ENCODE data around the gene SORL1-AS1.

The SORL1-AS1 gene

GRCh38 chr11:121473064-121473777, 20.5 kb upstream of the SORL1-AS1 start:
- peaks cover 36% of the 10 kb centered on the region for H3K4me1 ChIP-seq (ENCODE audit: control insufficient read depth, insufficient read depth, low read length, poor library complexity, severe bottlenecking)
- H3K36me3 Mint-ChIP-seq = peaks cover 48% of the 10 kb centered on the region

GRCh38 chr11:121472312-121472711, 19.5 kb upstream of the SORL1-AS1 start:
- H3K4me1 ChIP-seq (ENCODE audit: control insufficient read depth, insufficient read depth, low read length, poor library complexity, severe bottlenecking) = peaks cover 45% of the 10 kb centered on the region
- Mint-ChIP-seq H3K27ac (peak overlapping the region in 2 of 3 donors; percentile 76 to 78), H3K4me3 (no peak overlapping the region), H3K36me3 (peaks cover 42% of the 10 kb centered on the region), H3K27me3 (no peaks in the 10 kb centered on the region), H3K9me3 (no peaks in the 10 kb centered on the region), H3K4me1 (peaks cover 11 to 92% (median 63%) of the 10 kb centered on the region in 4 donors)
- no peaks in the 10 kb centered on the region for H3K9me3 ChIP-seq (ENCODE audit: control insufficient read depth in 2 of 2, low read length in 2 of 2)
- ATAC-seq (ENCODE audit: low read depth in 2 of 2) = no peak
- peaks cover 72% of the 10 kb centered on the region for H3K36me3 ChIP-seq (ENCODE audit: control insufficient read depth, insufficient read depth, low read length)
- DNase-seq = no peak
- H3K4me3 ChIP-seq (ENCODE audit: low read depth, low read length) = peak overlapping the region; percentile 3
- H3K27me3 ChIP-seq (ENCODE audit: control insufficient read depth, insufficient read depth, low read length) = no peaks in the 10 kb centered on the region
- no peak overlapping the region for H3K27ac ChIP-seq (ENCODE audit: insufficient read depth, low read length, poor library complexity, severe bottlenecking)

More at GRCh38 chr11:121473064-121473777, 20.5 kb upstream of the SORL1-AS1 start:
- Histone ChIP-seq H3K4me3 (ENCODE audit: low read depth, low read length) (no peak overlapping the region), H3K36me3 (ENCODE audit: control insufficient read depth, insufficient read depth, low read length) (peaks cover 77% of the 10 kb centered on the region), H3K27ac (ENCODE audit: insufficient read depth, low read length, poor library complexity, severe bottlenecking) (no peak overlapping the region), H3K9me3 (ENCODE audit: control insufficient read depth in 2 of 2, low read length in 2 of 2) (no peaks in the 10 kb centered on the region), H3K27me3 (ENCODE audit: control insufficient read depth, insufficient read depth, low read length) (no peaks in the 10 kb centered on the region)
- H3K4me3 Mint-ChIP-seq = peak overlapping the region in 1 of 4 donors; percentile 13
- H3K4me1 Mint-ChIP-seq = peaks cover 11 to 88% (median 60%) of the 10 kb centered on the region in 4 donors
- ATAC-seq (ENCODE audit: low read depth in 2 of 2) (no peak), DNase-seq (no peak)
- no peaks in the 10 kb centered on the region for H3K27me3 Mint-ChIP-seq
- H3K9me3 Mint-ChIP-seq = no peaks in the 10 kb centered on the region
- H3K27ac Mint-ChIP-seq = peak overlapping the region in 2 of 3 donors; percentile 41 to 78

- Mint-ChIP-seq H3K9me3 (no peaks in the 10 kb centered on the region), H3K4me1 (peaks cover 13 to 92% (median 65%) of the 10 kb centered on the region in 4 donors), H3K4me3 (peak overlapping the region in 3 of 4 donors; percentile 48 to 61 (median 59)), H3K27ac (peak overlapping the region; percentile 78 to 80 (median 80)), H3K36me3 (peaks cover 44% of the 10 kb centered on the region), H3K27me3 (no peaks in the 10 kb centered on the region)
- Histone ChIP-seq H3K9me3 (ENCODE audit: control insufficient read depth in 2 of 2, low read length in 2 of 2) (no peaks in the 10 kb centered on the region), H3K27ac (ENCODE audit: insufficient read depth, low read length, poor library complexity, severe bottlenecking) (no peak overlapping the region), H3K4me3 (ENCODE audit: low read depth, low read length) (no peak overlapping the region), H3K4me1 (ENCODE audit: control insufficient read depth, insufficient read depth, low read length, poor library complexity, severe bottlenecking) (peaks cover 52% of the 10 kb centered on the region), H3K36me3 (ENCODE audit: control insufficient read depth, insufficient read depth, low read length) (peaks cover 65% of the 10 kb centered on the region), H3K27me3 (ENCODE audit: control insufficient read depth, insufficient read depth, low read length) (no peaks in the 10 kb centered on the region)
- no peak for ATAC-seq (ENCODE audit: low read depth in 2 of 2)
- DNase-seq = no peak
These were observed 18.4 kb upstream of the SORL1-AS1 start for GRCh38 chr11:121471167-121471566.

GRCh38 chr11:121469910-121470309, 17.1 kb upstream of the SORL1-AS1 start:
- H3K27me3 Mint-ChIP-seq = no peaks in the 10 kb centered on the region
- H3K4me3 Mint-ChIP-seq = peak overlapping the region in 3 of 4 donors; percentile 19 to 88 (median 54)
- H3K9me3 Mint-ChIP-seq = no peaks in the 10 kb centered on the region
- DNase-seq (no peak), ATAC-seq (ENCODE audit: low read depth in 2 of 2) (no peak)
- Histone ChIP-seq H3K9me3 (ENCODE audit: control insufficient read depth in 2 of 2, low read length in 2 of 2) (no peaks in the 10 kb centered on the region), H3K4me1 (ENCODE audit: control insufficient read depth, insufficient read depth, low read length, poor library complexity, severe bottlenecking) (peaks cover 55% of the 10 kb centered on the region), H3K27ac (ENCODE audit: insufficient read depth, low read length, poor library complexity, severe bottlenecking) (peak overlapping the region; percentile 5), H3K36me3 (ENCODE audit: control insufficient read depth, insufficient read depth, low read length) (peaks cover 53% of the 10 kb centered on the region), H3K4me3 (ENCODE audit: low read depth, low read length) (no peak overlapping the region), H3K27me3 (ENCODE audit: control insufficient read depth, insufficient read depth, low read length) (no peaks in the 10 kb centered on the region)
- peaks cover 17 to 92% (median 64%) of the 10 kb centered on the region in 4 donors for H3K4me1 Mint-ChIP-seq
- H3K27ac Mint-ChIP-seq = peak overlapping the region in 2 of 3 donors; percentile 43 to 93
- H3K36me3 Mint-ChIP-seq = peaks cover 39% of the 10 kb centered on the region

GRCh38 chr11:121467965-121468364, 15.2 kb upstream of the SORL1-AS1 start:
- Histone ChIP-seq H3K27ac (ENCODE audit: insufficient read depth, low read length, poor library complexity, severe bottlenecking) (peak overlapping the region; percentile 68), H3K4me1 (ENCODE audit: control insufficient read depth, insufficient read depth, low read length, poor library complexity, severe bottlenecking) (peaks cover 69% of the 10 kb centered on the region), H3K27me3 (ENCODE audit: control insufficient read depth, insufficient read depth, low read length) (no peaks in the 10 kb centered on the region), H3K4me3 (ENCODE audit: low read depth, low read length) (peak overlapping the region; percentile 56), H3K36me3 (ENCODE audit: control insufficient read depth, insufficient read depth, low read length) (peaks cover 36% of the 10 kb centered on the region), H3K9me3 (ENCODE audit: control insufficient read depth in 2 of 2, low read length in 2 of 2) (no peaks in the 10 kb centered on the region)
- Mint-ChIP-seq H3K27me3 (no peaks in the 10 kb centered on the region), H3K27ac (peak overlapping the region; percentile 75 to 93 (median 90)), H3K36me3 (peaks cover 27% of the 10 kb centered on the region), H3K9me3 (no peaks in the 10 kb centered on the region), H3K4me3 (peak overlapping the region; percentile 79 to 99 (median 88)), H3K4me1 (peaks cover 35 to 96% (median 71%) of the 10 kb centered on the region in 4 donors)
- ATAC-seq (ENCODE audit: low read depth in 2 of 2) (peak; percentile 50 to 52), DNase-seq (peak; percentile 52 to 82 (median 56))

- H3K36me3 Mint-ChIP-seq = peaks cover 25% of the 10 kb centered on the region
- Histone ChIP-seq H3K4me1 (ENCODE audit: control insufficient read depth, insufficient read depth, low read length, poor library complexity, severe bottlenecking) (peaks cover 74% of the 10 kb centered on the region), H3K27me3 (ENCODE audit: control insufficient read depth, insufficient read depth, low read length) (no peaks in the 10 kb centered on the region), H3K27ac (ENCODE audit: insufficient read depth, low read length, poor library complexity, severe bottlenecking) (peak overlapping the region; percentile 68), H3K36me3 (ENCODE audit: control insufficient read depth, insufficient read depth, low read length) (peaks cover 33% of the 10 kb centered on the region), H3K9me3 (ENCODE audit: control insufficient read depth in 2 of 2, low read length in 2 of 2) (no peaks in the 10 kb centered on the region), H3K4me3 (ENCODE audit: low read depth, low read length) (peak overlapping the region; percentile 56)
- H3K27ac Mint-ChIP-seq = peak overlapping the region; percentile 90 to 99 (median 93)
- ATAC-seq (ENCODE audit: low read depth in 2 of 2) (no peak), DNase-seq (no peak)
- no peaks in the 10 kb centered on the region for H3K9me3 Mint-ChIP-seq
- H3K4me1 Mint-ChIP-seq = peaks cover 36 to 96% (median 73%) of the 10 kb centered on the region in 4 donors
- no peaks in the 10 kb centered on the region for H3K27me3 Mint-ChIP-seq
- H3K4me3 Mint-ChIP-seq = peak overlapping the region; percentile 79 to 99 (median 88)
These were observed 14.7 kb upstream of the SORL1-AS1 start for GRCh38 chr11:121467471-121467870.

GRCh38 chr11:121466063-121466794, 13.5 kb upstream of the SORL1-AS1 start:
- H3K4me1 ChIP-seq (ENCODE audit: control insufficient read depth, insufficient read depth, low read length, poor library complexity, severe bottlenecking) = peaks cover 78% of the 10 kb centered on the region
- no peaks in the 10 kb centered on the region for H3K27me3 Mint-ChIP-seq
- peaks cover 22% of the 10 kb centered on the region for H3K36me3 Mint-ChIP-seq
- H3K9me3 ChIP-seq (ENCODE audit: control insufficient read depth in 2 of 2, low read length in 2 of 2) = no peaks in the 10 kb centered on the region
- DNase-seq = peak in 2 of 3 donors; percentile 8 to 47
- no peaks in the 10 kb centered on the region for H3K27me3 ChIP-seq (ENCODE audit: control insufficient read depth, insufficient read depth, low read length)
- peak overlapping the region; percentile 68 for H3K4me3 ChIP-seq (ENCODE audit: low read depth, low read length)
- peaks cover 23% of the 10 kb centered on the region for H3K36me3 ChIP-seq (ENCODE audit: control insufficient read depth, insufficient read depth, low read length)
- peak overlapping the region; percentile 68 for H3K27ac ChIP-seq (ENCODE audit: insufficient read depth, low read length, poor library complexity, severe bottlenecking)
- H3K27ac Mint-ChIP-seq = peak overlapping the region; percentile 93 to 99 (median 94)
- no peaks in the 10 kb centered on the region for H3K9me3 Mint-ChIP-seq
- no peak for ATAC-seq (ENCODE audit: low read depth in 2 of 2)
- H3K4me3 Mint-ChIP-seq = peak overlapping the region; percentile 88 to 99 (median 90)
- peaks cover 41 to 97% (median 76%) of the 10 kb centered on the region in 4 donors for H3K4me1 Mint-ChIP-seq

All from CD4-positive, CD25-positive, alpha-beta regulatory T cell (primary cell).